HG03066 (cell line): Measurements from ENCODE around the gene MAB21L4.
"Not testable (repeated sequence)": the region's sequence is repeated elsewhere in the genome, so short reads cannot be mapped to it uniquely, and the experiment has no call there.

ENCODE experiments used
- ATAC-seq: cut with Tn5 transposase; IDR thresholded peaks from one replicate; pipeline ENCODE4 v1.9.1; 2021; ENCODE audit warnings: low read depth; ENCODE audit not compliant: unreplicated experiment

MAB21L4 gene

DNA sequence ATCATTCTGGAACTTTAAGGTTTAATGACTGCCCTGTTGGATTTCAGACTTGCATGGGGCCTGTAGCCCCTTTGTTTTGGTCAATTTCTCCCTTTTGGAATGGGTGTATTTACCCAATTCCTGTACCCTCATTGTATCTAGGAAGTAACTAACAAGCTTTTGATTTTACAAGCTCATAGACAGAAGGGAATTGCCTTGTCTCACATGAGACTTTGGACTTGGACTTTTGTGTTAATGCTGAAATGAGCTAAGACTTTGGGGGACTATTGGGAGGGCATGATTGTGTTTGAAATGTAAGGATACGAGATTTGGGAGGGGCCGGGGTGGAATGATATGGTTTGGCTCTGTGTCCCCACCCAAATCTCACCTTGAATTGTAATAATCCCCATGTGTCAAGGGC lies 49.6 kb downstream of the MAB21L4 start:
- not testable (repeated sequence) for ATAC-seq

DNA sequence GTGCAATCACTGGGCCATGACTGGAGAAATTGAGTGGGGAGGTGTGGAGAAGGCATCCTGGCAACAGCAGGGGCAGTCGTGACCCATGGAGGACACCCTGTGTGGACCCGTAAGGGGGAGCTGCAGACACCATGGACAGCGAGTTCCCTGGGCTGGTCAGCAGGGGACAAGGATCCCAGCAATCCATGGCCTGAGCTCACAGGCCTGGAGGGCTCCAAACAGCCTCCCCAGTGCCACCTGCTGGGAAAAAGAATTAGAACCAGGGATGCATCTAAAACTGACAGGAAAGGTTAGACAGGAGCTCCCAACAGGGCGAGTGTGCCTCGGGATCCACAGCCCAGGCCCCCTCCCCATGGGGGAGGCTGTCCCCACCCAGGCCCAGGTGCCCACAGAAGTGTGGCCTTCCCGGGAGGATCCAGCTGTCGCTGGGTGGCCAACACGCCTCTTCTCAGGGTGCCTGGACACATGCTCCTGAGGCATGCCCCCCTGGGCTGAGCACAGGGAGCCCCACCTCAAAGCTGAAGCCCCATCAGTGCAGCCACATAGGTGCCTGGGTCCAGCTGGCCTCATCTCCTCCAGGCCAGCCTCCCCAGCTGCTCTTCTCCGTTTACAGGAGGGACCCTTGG lies 55.4 kb downstream of the MAB21L4 start:
- no peak for ATAC-seq

DNA sequence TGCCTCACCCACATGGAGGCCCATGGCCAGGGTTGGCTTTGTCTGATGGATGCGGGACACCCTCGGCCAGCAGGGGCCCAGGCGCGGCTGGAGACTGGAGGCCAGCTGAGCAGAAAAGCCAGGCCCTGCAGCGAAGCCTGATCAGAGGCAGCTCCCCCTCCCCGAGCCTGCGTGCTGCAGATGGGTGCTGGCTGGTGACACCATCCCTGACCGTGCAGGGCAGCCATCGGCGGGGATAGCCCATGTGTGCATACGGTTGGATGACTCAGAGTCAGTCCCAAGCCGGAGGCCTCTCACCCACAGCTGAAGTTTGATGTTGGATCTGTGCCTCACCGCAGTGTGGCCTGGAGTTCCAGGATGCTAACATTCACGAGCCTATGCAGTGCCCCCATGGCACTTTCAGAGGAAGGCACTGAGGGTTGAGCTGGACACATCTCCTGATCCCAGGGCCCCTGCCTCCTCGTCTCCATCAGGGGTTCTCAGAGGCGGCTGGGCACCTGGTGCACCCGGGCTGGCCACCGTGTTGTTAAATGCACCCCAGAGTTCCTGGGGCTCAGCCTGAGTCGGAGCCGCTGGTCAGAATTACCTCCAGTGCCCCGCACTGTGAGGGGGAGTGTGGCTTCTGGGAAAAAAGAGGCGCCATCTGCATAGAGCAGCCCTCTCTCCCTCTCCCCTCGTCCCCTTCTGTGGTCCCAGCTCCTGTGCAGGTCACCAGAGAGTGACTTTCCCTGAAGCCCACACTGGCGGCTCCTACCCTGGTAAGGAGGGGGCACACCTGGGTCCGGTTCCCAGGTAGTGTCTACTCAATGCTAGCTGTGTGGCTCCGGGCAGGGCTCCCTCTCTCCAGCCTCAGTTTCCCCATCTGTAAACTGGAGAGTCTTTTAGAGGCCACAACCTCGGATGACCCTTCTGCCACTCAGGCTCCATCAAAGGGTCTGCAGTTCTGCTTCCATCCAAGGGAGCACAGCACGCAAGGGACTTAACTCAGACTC lies 56.5 kb downstream of the MAB21L4 start:
- no peak for ATAC-seq

DNA sequence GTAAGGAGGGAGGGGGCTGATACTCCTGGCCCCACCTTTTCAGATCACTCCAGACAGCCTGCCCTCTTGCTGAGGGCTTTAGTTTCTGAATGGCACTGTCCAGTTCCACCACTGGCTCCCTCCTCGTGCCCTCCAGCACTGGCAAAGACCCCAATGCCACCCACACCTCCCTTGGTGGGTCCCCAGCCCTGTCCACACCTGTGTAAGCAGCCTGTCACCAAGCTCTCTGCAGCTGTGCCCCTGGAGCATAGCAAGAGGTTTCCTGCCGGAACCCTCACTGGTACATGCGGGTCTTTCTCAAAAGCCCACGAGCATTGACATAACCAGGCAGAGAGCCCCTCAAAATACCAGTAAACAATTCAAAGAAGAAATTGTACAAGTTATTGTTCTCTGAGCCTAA lies 58.3 kb downstream of the MAB21L4 start:
- ATAC-seq = no peak

DNA sequence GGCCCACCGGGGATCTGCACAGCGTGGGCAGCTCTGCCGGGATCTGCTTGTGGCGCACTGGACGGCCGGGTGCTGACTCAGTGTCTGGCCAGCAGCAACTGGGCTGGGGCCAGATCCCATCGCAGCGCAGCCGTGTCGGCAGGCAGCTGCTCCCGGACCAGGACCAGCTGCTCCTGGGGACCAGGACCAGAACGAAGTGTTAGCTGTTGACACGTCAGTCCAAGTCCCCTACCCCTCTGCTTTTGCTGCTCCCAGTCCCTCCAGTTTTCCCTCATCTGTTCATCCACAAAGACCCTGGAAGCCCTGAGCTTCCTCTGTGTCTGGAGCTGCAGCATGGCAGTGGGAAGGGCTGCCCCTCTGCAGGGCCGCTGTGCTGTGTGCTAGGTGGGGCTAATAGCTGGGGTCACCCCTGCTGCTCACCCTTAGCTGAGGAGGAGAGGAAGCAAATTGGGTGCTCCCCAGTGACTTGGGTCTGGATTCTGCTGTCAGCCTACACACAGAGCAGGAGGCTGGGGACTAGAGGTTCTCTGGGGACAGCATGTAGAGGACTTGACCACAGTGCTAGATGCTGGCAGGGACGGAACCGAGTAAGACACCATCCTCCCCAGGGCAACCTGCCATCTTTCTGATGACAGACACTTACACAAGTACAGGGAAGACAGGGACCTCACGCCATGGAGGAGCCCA lies 59.0 kb downstream of the MAB21L4 start:
- ATAC-seq = no peak
